GM12878 (cell line): ENCODE results near the gene C1D. TPM values are rescaled to one million over a fixed set of nuclear protein-coding genes. Genes with fewer than 3 reads are reported as not detected.

ENCODE experiments used
- MXI1 ChIP-seq: fragments of 150-350 bp; IDR thresholded peaks from 2 replicates; pipeline ENCODE4 v1.6.1; 2011; ENCODE audit warnings: low read depth, mild to moderate bottlenecking, inconsistent platforms, low read length, improper control_type of control experiment
- SRF ChIP-seq, 2 experiments: IDR thresholded peaks; 2 replicates each; pipeline ENCODE4 v1.6.1; 2011; ENCODE audit warnings: low read depth in 2 of 2, low read length in 2 of 2, mild to moderate bottlenecking in 1 of 2, moderate library complexity in 1 of 2
- STAT1 ChIP-seq: fragments of 450-650 bp; conservative IDR thresholded peaks from 2 replicates; pipeline ENCODE4 v1.6.1; 2014; ENCODE audit warnings: antibody characterized with exemption, mild to moderate bottlenecking
- YBX1 ChIP-seq: fragments of 450-650 bp; IDR thresholded peaks from 2 replicates; pipeline ENCODE4 v1.6.1; 2016; ENCODE audit warnings: antibody characterized with exemption
- ZBTB11 ChIP-seq: fragments of 450-650 bp; formaldehyde crosslinking; IDR thresholded peaks from 2 replicates; pipeline ENCODE4 v1.5.0; 2022; ENCODE audit warnings: mild to moderate bottlenecking, missing genetic modification characterization
- ZBTB4 ChIP-seq: fragments of 450-650 bp; formaldehyde crosslinking; IDR thresholded peaks from 2 replicates; pipeline ENCODE4 v1.4.0; 2022; ENCODE audit warnings: mild to moderate bottlenecking, moderate library complexity
- polyA plus RNA-seq, 11 experiments: library from polyadenylated mRNA; depleted of rRNA in 4 of 11; unstranded in 6 of 11; stranded (reverse) in 5 of 11; fragments of >200 nt; fragmentation: Nextera tagmentation in 4 of 11; fragmentation: Illumina TruSeq in 1 of 11; extraction: Ambion mirVana in 4 of 11; extraction: Trizol in 1 of 11; gene quantifications; 1 replicate in 1 of 11; 2 replicates in 10 of 11; pipeline versions ENCODE4 v1.2.1 to v1.2.3, GENCODE V29; 2011 to 2016; ENCODE audit warnings: inconsistent platforms in 2 of 11, missing spikeins in 2 of 11, low read depth in 1 of 11
- total RNA-seq, 4 experiments: library from RNA; depleted of rRNA in 3 of 4; stranded (reverse); fragments of >200 nt in 3 of 4; fragmentation: Illumina TruSeq in 1 of 4; extraction: Trizol in 1 of 4; gene quantifications; 2 replicates each; pipeline versions ENCODE4 v1.2.1 to v1.2.3, GENCODE V29; 2013 to 2021
- TF ChIP-seq, protein P1 (sequence below): IDR thresholded peaks from 2 replicates; pipeline ENCODE4 v1.6.1; 2012; ENCODE audit warnings: mild to moderate bottlenecking, low read depth, low read length
- TF ChIP-seq, protein P2 (sequence below): fragments of 450-650 bp; IDR thresholded peaks from 2 replicates; pipeline ENCODE4 v1.6.1; 2018; ENCODE audit warnings: mild to moderate bottlenecking, low read depth, moderate library complexity; ENCODE audit not compliant: partially characterized antibody

The C1D gene
- total and polyA plus RNA-seq, 10 of the 15 experiments (the other 5 are each of a cell fraction or from before 2014, with no cell fraction given): 18.9 to 152 (median 59.1) TPM

DNA sequence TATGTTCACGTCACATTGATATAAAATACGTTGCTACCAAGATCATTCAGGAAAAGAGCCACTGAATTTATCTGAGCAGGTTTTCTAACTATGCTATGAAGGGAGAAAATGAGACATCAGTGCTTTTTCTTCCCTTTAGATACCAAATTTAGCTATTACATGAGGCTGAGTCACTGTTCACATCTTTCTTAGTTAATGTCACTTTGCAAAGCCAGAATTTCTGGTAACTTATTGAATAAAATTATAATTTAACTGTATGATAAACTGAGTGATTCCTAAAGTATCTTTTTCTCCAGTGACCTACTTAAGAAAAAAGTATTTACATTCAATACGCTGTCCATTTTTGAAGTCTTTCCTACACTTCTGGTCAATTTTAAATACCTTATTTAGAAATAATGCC is 22.7 kb downstream of the C1D start (continued):
- TF ChIP-seq, protein P1, sequence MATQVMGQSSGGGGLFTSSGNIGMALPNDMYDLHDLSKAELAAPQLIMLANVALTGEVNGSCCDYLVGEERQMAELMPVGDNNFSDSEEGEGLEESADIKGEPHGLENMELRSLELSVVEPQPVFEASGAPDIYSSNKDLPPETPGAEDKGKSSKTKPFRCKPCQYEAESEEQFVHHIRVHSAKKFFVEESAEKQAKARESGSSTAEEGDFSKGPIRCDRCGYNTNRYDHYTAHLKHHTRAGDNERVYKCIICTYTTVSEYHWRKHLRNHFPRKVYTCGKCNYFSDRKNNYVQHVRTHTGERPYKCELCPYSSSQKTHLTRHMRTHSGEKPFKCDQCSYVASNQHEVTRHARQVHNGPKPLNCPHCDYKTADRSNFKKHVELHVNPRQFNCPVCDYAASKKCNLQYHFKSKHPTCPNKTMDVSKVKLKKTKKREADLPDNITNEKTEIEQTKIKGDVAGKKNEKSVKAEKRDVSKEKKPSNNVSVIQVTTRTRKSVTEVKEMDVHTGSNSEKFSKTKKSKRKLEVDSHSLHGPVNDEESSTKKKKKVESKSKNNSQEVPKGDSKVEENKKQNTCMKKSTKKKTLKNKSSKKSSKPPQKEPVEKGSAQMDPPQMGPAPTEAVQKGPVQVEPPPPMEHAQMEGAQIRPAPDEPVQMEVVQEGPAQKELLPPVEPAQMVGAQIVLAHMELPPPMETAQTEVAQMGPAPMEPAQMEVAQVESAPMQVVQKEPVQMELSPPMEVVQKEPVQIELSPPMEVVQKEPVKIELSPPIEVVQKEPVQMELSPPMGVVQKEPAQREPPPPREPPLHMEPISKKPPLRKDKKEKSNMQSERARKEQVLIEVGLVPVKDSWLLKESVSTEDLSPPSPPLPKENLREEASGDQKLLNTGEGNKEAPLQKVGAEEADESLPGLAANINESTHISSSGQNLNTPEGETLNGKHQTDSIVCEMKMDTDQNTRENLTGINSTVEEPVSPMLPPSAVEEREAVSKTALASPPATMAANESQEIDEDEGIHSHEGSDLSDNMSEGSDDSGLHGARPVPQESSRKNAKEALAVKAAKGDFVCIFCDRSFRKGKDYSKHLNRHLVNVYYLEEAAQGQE: no peak
- TF ChIP-seq YBX1 (no peak), STAT1 (no peak), ZBTB4 (CRISPR knock-in tag) (no peak), SRF (IDR thresholded peaks at IDR 0.05; ENCODE audit: low read depth in 2 of 2, low read length in 2 of 2) (no peak), MXI1 (no peak), ZBTB11 (CRISPR knock-in tag) (no peak)
- TF ChIP-seq, protein P2, sequence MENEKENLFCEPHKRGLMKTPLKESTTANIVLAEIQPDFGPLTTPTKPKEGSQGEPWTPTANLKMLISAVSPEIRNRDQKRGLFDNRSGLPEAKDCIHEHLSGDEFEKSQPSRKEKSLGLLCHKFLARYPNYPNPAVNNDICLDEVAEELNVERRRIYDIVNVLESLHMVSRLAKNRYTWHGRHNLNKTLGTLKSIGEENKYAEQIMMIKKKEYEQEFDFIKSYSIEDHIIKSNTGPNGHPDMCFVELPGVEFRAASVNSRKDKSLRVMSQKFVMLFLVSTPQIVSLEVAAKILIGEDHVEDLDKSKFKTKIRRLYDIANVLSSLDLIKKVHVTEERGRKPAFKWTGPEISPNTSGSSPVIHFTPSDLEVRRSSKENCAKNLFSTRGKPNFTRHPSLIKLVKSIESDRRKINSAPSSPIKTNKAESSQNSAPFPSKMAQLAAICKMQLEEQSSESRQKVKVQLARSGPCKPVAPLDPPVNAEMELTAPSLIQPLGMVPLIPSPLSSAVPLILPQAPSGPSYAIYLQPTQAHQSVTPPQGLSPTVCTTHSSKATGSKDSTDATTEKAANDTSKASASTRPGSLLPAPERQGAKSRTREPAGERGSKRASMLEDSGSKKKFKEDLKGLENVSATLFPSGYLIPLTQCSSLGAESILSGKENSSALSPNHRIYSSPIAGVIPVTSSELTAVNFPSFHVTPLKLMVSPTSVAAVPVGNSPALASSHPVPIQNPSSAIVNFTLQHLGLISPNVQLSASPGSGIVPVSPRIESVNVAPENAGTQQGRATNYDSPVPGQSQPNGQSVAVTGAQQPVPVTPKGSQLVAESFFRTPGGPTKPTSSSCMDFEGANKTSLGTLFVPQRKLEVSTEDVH: no peak
